ENCODE results near the gene CNTROB. TPM values are rescaled to one million over a fixed set of nuclear protein-coding genes. Genes with fewer than 3 reads are reported as not detected.

The CNTROB gene
- total RNA-seq, 2 donors from 2014 or later = 25.2 to 42.0 TPM

GRCh38 chr17:7915179-7915610, 16.8 kb upstream of the CNTROB start:
- Histone ChIP-seq H3K9me3 (no peaks in the 10 kb centered on the region), H3K27me3 (replicated peaks; ENCODE audit: insufficient read depth) (no peaks in the 10 kb centered on the region), H3K4me1 (replicated peaks) (peaks cover 7% of the 10 kb centered on the region), H3K27ac (peak overlapping the region; percentile 90 to 95), H3K4me3 (peak overlapping the region; percentile 47 to 51), H3K36me3 (peaks cover 2 to 10% of the 10 kb centered on the region in 2 donors)
- intact Hi-C loops (cut with DNase I) = no loop called here
- DNase-seq (ENCODE audit: low spot score) = peak; percentile 59
- no peak for TF ChIP-seq POLR2AphosphoS5 (IDR thresholded peaks at IDR 0.05)
- TF ChIP-seq, protein P1, sequence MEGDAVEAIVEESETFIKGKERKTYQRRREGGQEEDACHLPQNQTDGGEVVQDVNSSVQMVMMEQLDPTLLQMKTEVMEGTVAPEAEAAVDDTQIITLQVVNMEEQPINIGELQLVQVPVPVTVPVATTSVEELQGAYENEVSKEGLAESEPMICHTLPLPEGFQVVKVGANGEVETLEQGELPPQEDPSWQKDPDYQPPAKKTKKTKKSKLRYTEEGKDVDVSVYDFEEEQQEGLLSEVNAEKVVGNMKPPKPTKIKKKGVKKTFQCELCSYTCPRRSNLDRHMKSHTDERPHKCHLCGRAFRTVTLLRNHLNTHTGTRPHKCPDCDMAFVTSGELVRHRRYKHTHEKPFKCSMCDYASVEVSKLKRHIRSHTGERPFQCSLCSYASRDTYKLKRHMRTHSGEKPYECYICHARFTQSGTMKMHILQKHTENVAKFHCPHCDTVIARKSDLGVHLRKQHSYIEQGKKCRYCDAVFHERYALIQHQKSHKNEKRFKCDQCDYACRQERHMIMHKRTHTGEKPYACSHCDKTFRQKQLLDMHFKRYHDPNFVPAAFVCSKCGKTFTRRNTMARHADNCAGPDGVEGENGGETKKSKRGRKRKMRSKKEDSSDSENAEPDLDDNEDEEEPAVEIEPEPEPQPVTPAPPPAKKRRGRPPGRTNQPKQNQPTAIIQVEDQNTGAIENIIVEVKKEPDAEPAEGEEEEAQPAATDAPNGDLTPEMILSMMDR (IDR thresholded peaks at IDR 0.05) = no peak
- TF ChIP-seq POLR2A (IDR thresholded peaks at IDR 0.05) = no peak
- WGBS = 2% methylated on average over 15 of the region's 15 CpGs

DNA sequence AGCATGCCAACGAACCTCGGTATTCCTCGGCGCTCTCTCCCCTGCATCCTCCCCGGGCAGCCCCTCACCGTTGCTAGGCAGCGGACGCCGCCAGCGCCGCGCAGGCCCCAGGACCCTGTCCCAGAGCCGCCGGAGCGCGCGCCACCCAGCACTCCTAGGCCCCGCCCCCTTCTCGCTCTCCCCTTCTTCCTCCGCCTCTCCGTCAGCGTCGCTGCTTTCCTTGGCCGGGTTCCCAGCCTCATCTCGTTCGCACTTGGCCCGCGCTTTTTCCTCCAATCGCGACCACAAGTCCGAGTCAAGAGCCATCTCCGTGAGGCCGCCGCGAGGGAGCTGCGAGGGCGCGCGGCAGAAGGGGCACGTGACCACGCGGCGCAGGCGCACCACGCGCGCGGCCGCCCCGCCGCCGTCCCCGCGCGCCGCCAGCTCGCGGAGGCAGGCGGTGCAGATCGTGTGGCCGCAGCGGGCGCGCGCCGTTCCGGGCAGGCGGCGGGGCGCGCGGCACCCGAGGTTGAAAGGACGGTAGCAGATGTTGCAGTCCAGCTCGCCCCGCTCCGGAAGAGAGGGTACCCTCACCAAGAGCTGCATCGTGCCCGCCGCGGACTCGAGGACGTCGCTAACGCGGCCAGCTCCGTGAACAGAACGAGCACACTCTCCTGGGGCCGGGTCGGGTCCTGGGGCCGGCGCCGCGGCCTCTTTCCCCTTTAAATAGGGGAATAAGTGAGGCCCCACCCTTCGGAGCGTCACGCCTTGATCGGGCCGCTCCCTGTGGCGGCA, 16.2 kb upstream of the CNTROB start, which contains the start of gene RNF227:
Gene RNF227 (minus strand): TSS at position 679 of the 774 bp plus-strand sequence. CDS start 94 bp downstream, at position 585.
- H3K36me3 ChIP-seq = peaks cover 0 to 4% of the 10 kb centered on the region in 2 donors
- DNase-seq (ENCODE audit: low spot score) = peak; percentile 91
- intact Hi-C loops (cut with DNase I) = no loop called here
- no peaks in the 10 kb centered on the region for H3K27me3 ChIP-seq (replicated peaks; ENCODE audit: insufficient read depth)
- 2% methylated on average over 85 of the region's 100 CpGs for WGBS
- H3K4me1 ChIP-seq (replicated peaks) = peaks cover 7% of the 10 kb centered on the region
- H3K27ac ChIP-seq = peak within 1 kb of the TSS; percentile 90 to 95
- peak within 1 kb of the TSS; percentile 47 to 51 for H3K4me3 ChIP-seq
- TF ChIP-seq, protein P1 (IDR thresholded peaks at IDR 0.05) = peak in 2 of 4 experiments; percentile 23 to 26
- TF ChIP-seq POLR2AphosphoS5 (IDR thresholded peaks at IDR 0.05) (peak; percentile 77), POLR2A (IDR thresholded peaks at IDR 0.05) (peak; percentile 36)
- H3K9me3 ChIP-seq = no peaks in the 10 kb centered on the region

GRCh38 chr17:7916385-7916682, 15.7 kb upstream of the CNTROB start:
- Histone ChIP-seq H3K27ac (peak overlapping the region; percentile 90 to 95), H3K4me3 (peak overlapping the region; percentile 47 to 51), H3K9me3 (no peaks in the 10 kb centered on the region), H3K4me1 (replicated peaks) (peaks cover 7% of the 10 kb centered on the region), H3K27me3 (replicated peaks; ENCODE audit: insufficient read depth) (no peaks in the 10 kb centered on the region), H3K36me3 (no peaks in the 10 kb centered on the region)
- 29% methylated on average over 15 of the region's 15 CpGs for WGBS
- DNase-seq (ENCODE audit: low spot score) = no peak
- intact Hi-C loops (cut with DNase I) = no loop called here
- TF ChIP-seq POLR2AphosphoS5 (IDR thresholded peaks at IDR 0.05) (no peak), POLR2A (IDR thresholded peaks at IDR 0.05) (no peak)
- TF ChIP-seq, protein P1 (IDR thresholded peaks at IDR 0.05) = no peak

DNA sequence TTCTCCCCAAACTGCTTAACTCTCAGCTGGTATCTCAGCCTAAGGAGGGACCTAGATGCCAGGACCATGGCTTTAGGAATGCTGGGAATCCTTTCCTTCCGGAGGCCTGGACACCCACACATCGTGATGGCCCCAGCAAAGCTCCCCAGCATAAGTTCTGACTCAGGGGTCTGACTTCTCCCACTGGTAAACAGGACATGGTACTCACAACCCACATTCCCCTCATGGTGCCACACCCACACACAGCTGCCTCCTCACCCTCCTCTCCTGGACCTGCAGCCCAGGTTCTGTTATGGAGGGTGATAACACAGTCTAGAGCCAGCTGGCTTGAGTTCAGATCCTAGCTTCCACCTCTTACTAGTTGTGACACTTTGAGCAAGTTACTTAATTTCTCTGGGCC, 15.2 kb upstream of the CNTROB start:
- no peak for TF ChIP-seq POLR2AphosphoS5 (IDR thresholded peaks at IDR 0.05)
- TF ChIP-seq, protein P1 (IDR thresholded peaks at IDR 0.05) = no peak
- no peak for TF ChIP-seq POLR2A (IDR thresholded peaks at IDR 0.05)
- WGBS = 77% methylated on average over 2 of the region's 2 CpGs
- Histone ChIP-seq H3K4me3 (no peak overlapping the region), H3K36me3 (no peaks in the 10 kb centered on the region), H3K4me1 (replicated peaks) (peaks cover 7% of the 10 kb centered on the region), H3K9me3 (no peaks in the 10 kb centered on the region), H3K27me3 (replicated peaks; ENCODE audit: insufficient read depth) (no peaks in the 10 kb centered on the region), H3K27ac (peak overlapping the region; percentile 90 to 95)
- DNase-seq (ENCODE audit: low spot score) = no peak
- intact Hi-C loops (cut with DNase I) = no loop called here
